Lower leg skin (tissue), 4 donors: Measurements from ENCODE around the gene ZNF430. TPM values are rescaled to one million over a fixed set of nuclear protein-coding genes. Genes with fewer than 3 reads are reported as not detected.

Experiments used
- DNase-seq, 2 donors: peaks; one replicate each; pipeline ENCODE4 v3.0.0-alpha.2; 2019; ENCODE audit warnings: low spot score in 2 of 2
- H3K4me3 ChIP-seq: fragments of 200-600 bp; sonication (generic); 2 replicates; pipeline ENCODE4 v1.5.1; 2017; ENCODE audit warnings: mild to moderate bottlenecking, low read depth; ENCODE audit not compliant: poor library complexity, severe bottlenecking
- POLR2A ChIP-seq, 2 donors: fragments of 450-650 bp; IDR thresholded peaks; one replicate each; pipeline ENCODE4 v1.6.1; 2016 to 2017; ENCODE audit warnings: antibody characterized with exemption in 2 of 2, mild to moderate bottlenecking in 1 of 2, moderate library complexity in 1 of 2
- WGBS, 2 donors: methylation state at CpG; one replicate each; pipeline ENCODE4 v1.1.5; 2018; 5-methylcytosine and 5-hydroxymethylcytosine counted together
- intact Hi-C: fragments of 100-400 bp; cut with DNase I; formaldehyde crosslinking; loops from one replicate; pipeline ENCODE4 v1.15.0; 2023; ENCODE audit warnings: low total_unique reads
- total RNA-seq, 4 donors: library from RNA; depleted of rRNA; stranded (reverse); fragments of >200 nt; gene quantifications; one replicate each; pipeline ENCODE4 v1.1.0, GENCODE V29; 2016
- TF ChIP-seq, protein P1 (sequence below), 3 donors: fragments of 450-650 bp; IDR thresholded peaks; one replicate each; pipeline ENCODE4 v1.5.1; 2016; ENCODE audit warnings: antibody characterized with exemption in 3 of 3, mild to moderate bottlenecking in 3 of 3, moderate library complexity in 2 of 3

Gene ZNF430
- total RNA-seq, 4 donors from 2014 or later = 15.4 to 47.4 (median 24.7) TPM

DNA sequence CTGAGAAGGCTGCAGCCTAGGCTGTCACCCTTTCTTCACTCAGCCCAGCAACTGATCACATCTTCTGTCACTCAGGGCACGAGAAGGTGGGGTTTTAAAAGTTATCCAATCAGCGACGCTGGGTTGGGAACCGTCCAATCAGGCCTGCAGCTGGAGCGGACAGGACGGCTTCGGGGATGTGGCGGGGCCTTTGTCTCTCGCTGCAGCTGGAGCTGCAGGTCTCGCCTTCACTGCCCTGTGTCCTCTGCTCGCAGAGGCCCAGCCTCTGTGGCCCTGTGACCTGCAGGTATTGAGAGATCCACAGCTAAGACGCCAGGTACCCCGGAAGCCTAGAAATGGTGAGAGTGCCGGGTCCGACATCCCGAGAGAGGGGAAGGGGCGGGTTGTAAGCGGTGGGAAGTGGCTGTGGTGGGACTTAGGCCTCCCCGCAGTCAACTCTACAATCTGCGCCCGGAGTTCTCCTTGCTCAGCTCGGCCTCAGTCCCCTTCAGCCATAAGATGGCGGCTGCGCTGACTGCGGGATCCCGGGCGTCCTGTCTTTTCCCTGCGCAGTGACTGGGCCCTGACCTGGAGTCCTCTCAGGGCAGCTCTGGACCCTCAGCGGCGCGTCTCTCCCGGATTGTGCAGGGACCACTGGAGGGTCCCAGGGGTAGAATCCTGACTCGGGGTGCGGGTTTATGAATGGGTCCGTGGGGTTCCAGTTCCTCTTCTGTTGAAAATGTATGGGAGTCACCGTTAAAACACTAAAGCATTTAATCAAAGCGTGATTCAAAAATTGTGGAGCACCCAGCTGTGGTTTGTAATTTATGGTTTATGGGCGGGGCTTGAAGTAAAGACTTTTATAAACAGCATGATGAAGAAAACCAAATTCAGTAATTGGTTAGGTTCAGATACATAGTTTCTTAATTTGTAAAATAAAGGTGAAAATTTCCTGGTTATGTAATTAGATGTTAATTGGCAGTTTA, 61.8 kb downstream of the ZNF430 start, which contains the start of gene ZNF714:
TSS of gene ZNF714 (plus strand) at position 193 of the 965 bp plus-strand sequence. CDS start 16,066 bp downstream, outside the sequence.
- peak; percentile 93 to 95 for DNase-seq

DNA sequence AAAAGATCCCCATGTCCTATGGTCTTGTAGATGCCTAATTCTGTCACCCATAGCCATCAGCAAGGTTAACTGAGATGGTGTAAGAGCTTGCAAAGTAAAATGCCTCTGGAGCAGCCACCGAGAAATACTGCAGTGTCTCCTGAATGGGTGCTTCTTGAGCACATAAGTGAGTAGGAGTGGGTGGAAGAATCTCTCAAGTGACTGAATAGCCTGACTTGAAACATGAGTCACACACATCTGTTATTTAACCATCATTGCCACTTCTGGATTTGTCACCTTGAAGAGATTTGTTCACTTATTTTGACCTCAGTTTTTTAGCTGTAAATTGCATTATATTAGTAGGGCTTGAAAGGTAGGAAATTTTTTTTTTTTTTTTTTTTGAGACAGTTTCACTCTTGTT, 63.9 kb downstream of the ZNF430 start:
- 63 to 81% methylated on average over 1 of the region's 1 CpG for WGBS, 2 donors
- no peak for DNase-seq
- intact Hi-C loops = no loop called here
- TF ChIP-seq, protein P1, sequence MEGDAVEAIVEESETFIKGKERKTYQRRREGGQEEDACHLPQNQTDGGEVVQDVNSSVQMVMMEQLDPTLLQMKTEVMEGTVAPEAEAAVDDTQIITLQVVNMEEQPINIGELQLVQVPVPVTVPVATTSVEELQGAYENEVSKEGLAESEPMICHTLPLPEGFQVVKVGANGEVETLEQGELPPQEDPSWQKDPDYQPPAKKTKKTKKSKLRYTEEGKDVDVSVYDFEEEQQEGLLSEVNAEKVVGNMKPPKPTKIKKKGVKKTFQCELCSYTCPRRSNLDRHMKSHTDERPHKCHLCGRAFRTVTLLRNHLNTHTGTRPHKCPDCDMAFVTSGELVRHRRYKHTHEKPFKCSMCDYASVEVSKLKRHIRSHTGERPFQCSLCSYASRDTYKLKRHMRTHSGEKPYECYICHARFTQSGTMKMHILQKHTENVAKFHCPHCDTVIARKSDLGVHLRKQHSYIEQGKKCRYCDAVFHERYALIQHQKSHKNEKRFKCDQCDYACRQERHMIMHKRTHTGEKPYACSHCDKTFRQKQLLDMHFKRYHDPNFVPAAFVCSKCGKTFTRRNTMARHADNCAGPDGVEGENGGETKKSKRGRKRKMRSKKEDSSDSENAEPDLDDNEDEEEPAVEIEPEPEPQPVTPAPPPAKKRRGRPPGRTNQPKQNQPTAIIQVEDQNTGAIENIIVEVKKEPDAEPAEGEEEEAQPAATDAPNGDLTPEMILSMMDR (IDR thresholded peaks at IDR 0.05) = no peak
- no peak for TF ChIP-seq POLR2A (IDR thresholded peaks at IDR 0.05)
- no peak overlapping the region for H3K4me3 ChIP-seq

More for the DNA sequence above, 61.8 kb downstream of the ZNF430 start, which contains the start of gene ZNF714:
- TF ChIP-seq, protein P1 (IDR thresholded peaks at IDR 0.05) = no peak
- no peak for TF ChIP-seq POLR2A (IDR thresholded peaks at IDR 0.05)
- intact Hi-C loops = no loop called here
- peak within 1 kb of the TSS; percentile 47 for H3K4me3 ChIP-seq
- 1 to 10% methylated on average over 34 of the region's 38 CpGs for WGBS, 2 donors

DNA sequence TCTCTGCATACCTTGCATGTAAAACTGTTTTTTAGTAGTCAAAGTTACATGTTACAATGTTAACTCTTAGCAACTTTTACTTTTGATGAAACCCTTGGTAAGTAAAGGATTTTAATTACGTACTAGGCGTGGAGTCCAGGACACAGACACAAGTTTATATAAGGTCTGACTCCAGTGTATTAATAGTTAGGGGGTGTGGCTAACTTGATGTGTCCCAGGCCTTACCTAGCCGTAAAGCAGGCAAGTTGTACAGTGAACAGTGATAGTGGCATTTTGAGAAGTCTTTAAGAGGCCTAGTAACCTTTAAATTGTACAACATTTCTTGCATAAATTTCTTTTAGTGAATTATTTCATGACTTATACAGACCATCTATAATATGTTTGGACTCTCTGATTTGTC, 67.4 kb downstream of the ZNF430 start:
- no peak overlapping the region for H3K4me3 ChIP-seq
- no peak for DNase-seq
- intact Hi-C loops = no loop called here
- 43 to 79% methylated on average over 3 of the region's 3 CpGs for WGBS, 2 donors
- no peak for TF ChIP-seq POLR2A (IDR thresholded peaks at IDR 0.05)
- TF ChIP-seq, protein P1 (IDR thresholded peaks at IDR 0.05) = no peak

DNA sequence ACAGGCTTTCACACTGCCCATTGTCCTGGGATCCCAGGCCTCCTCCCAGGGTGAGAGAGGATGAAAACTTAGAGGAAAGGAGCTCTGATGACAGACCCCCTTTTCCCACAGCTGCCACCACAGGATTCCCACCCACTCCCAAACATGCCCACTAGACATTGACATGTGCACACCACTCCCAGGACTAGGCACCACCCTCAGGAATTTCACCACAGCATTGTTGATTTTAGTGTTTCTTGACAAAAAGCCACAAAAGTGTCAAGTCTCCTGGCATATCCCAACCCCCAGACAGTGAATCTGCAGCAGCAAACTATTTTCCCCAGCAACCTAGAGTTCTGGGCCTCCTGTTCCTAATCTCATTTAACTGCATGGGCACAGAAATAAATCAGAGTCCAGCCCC, 71.7 kb downstream of the ZNF430 start:
- no peak for TF ChIP-seq POLR2A (IDR thresholded peaks at IDR 0.05)
- TF ChIP-seq, protein P1 (IDR thresholded peaks at IDR 0.05) = no peak
- H3K4me3 ChIP-seq = no peak overlapping the region
- DNase-seq = no peak
- intact Hi-C loops = no loop called here

DNA sequence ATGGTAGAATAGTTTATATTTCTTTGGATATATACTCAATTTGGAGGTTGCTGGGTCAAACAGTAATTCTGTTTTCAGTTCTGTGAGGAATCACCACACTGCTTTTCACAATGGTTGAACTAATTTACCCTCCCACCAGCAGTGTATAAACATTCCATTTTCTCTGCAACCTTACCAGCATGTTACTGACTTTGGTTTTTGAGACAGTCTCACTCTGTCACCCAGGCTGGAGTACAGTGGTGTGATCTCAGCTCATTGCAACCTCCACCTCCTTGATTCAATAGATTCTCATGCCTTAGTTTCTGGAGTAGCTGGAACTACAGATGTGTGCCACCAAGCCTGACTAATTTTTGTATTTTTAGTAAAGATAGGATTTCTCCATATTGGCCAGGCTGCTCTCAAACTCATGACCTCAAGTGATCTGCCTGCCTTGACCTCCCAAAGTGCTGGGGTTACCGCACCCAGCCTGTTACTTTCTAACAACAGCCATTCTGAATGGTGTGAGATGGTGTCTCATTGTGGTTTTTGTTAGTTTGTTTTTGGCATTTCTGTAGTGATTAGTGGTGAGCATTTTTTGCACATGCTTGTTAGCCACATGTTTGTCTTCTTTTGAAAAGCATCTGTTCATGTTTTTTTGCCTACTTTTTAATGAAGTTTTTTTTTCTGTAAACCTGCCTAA, 74.0 kb downstream of the ZNF430 start:
- TF ChIP-seq POLR2A (IDR thresholded peaks at IDR 0.05) = no peak
- TF ChIP-seq, protein P1 (IDR thresholded peaks at IDR 0.05) = no peak
- intact Hi-C loops = no loop called here

More for the DNA sequence above, 74.0 kb downstream of the ZNF430 start:
- no peak for DNase-seq
- 80 to 82% methylated on average over 1 of the region's 1 CpG for WGBS, 2 donors
- H3K4me3 ChIP-seq = no peak overlapping the region
